BJ (cell line): Measurements from ENCODE around the gene F12. TPM values are rescaled to one million over a fixed set of nuclear protein-coding genes. Genes with fewer than 3 reads are reported as not detected.

ENCODE experiments used
- CTCF ChIA-PET: fragments of 350-600 bp; formaldehyde crosslinking; extraction: SDS; loops from one replicate; lab custom pipeline; 2021; ENCODE audit warnings: antibody characterized with exemption, inconsistent platforms; lab: Yijun Ruan, JAX
- POLR2A ChIA-PET: fragments of 300-600 bp; sonication (Branson Sonifier 250); formaldehyde crosslinking; extraction: SDS; loops from one replicate; lab custom pipeline; 2021; ENCODE audit warnings: antibody characterized with exemption; lab: Charles Lee
- DNase-seq: peaks from one replicate; pipeline ENCODE4 v3.0.0-alpha.2; 2011; ENCODE audit warnings: low read depth
- H3K27me3 ChIP-seq: 2 replicates; pipeline ENCODE4 v1.6.0; 2011; ENCODE audit warnings: low read length; ENCODE audit not compliant: control insufficient read depth, insufficient read depth
- H3K36me3 ChIP-seq: 2 replicates; pipeline ENCODE4 v1.5.1; 2011; ENCODE audit warnings: low read length; ENCODE audit not compliant: control insufficient read depth, insufficient read depth
- H3K4me3 ChIP-seq: 2 replicates; pipeline ENCODE4 v1.5.1; 2011; ENCODE audit warnings: low read depth, mild to moderate bottlenecking, control low read depth, low read length
- CTCF ChIP-seq: IDR thresholded peaks from 2 replicates; pipeline ENCODE4 v1.5.1; 2011; ENCODE audit warnings: low read depth, mild to moderate bottlenecking, control low read depth, inconsistent platforms, low read length, moderate library complexity; ENCODE audit not compliant: insufficient read depth
- polyA plus RNA-seq: library from polyadenylated mRNA; depleted of rRNA; stranded (reverse); fragments of >200 nt; gene quantifications from 2 replicates; pipeline ENCODE4 v1.2.3, GENCODE V29; 2011

Gene F12
- polyA plus RNA-seq, 1 experiment = 0.69 TPM

GRCh38 chr5:177404641-177405179, 4.7 kb downstream of the F12 start:
- POLR2A ChIA-PET = interaction anchor here (0.6 to 1.1 kb wide), 2 partner anchors 50 to 193 kb away, joined by 3 to 12 read pairs; no protein-coding TSS in a partner anchor
- Histone ChIP-seq H3K4me3 (peak overlapping the region; percentile 49), H3K27me3 (peaks cover 28% of the 10 kb centered on the region), H3K36me3 (no peaks in the 10 kb centered on the region)
- no peak for DNase-seq
- no peak for TF ChIP-seq CTCF
- CTCF ChIA-PET = interaction anchor here (0.7 to 10.0 kb wide), 36 partner anchors 12 to 334 kb away, joined by 3 to 352 read pairs (median 7); partner anchors contain the start of genes DDX41, DOK3, GRK6 and LMAN2

DNA sequence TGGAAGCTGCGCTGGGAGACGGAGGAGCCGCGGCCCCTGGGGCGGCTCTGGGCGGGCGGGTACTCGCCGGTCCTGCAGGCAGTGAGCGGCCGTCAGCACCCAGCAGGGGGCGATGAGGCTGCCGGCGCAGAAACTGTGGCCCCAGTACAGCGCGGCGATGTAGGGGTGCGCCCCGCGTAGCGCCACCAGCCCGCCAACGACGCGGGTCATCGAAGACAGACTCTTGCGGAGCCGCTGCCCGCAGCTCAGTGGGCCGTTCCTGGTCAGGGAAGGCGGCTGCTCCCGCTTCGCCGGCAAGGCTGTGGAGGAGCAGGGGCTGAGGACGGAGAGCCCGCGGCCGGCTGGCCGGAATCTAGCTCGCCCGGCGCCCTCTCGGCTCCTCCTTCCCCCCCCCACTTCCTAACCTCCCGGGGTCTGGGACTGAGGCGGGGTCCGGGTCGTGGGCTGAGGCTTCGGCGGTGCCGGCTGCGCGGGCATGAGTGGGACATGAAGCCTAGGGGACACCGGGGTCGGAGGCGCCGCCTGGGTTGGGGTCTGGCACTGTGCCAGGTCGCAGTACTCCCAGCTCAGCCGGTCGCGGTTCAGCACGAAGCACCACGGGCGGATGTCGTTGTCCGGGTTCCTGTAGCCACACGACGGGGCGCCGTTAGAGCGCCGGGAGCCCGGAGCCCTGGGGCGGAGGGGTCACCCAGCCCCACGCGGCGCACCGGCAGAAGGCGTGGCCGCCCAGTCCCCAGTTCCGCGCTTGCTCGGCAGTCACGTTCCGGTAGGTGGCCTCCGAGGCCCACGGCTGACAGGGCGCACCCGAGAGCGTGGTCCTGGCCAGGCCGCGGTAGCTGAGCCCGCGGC, 5.3 kb downstream of the F12 start:
- CTCF ChIA-PET = interaction anchor here (0.7 to 10.0 kb wide), 40 partner anchors 11 to 743 kb away, joined by 3 to 352 read pairs (median 6); partner anchors contain the start of genes DDX41, DOK3, GRK6 and LMAN2
- H3K4me3 ChIP-seq = peak overlapping the region; percentile 49
- H3K36me3 ChIP-seq = no peaks in the 10 kb centered on the region
- POLR2A ChIA-PET = interaction anchor here (0.6 to 1.1 kb wide), 3 partner anchors 50 to 194 kb away, joined by 3 to 12 read pairs (median 6); partner anchors contain the start of gene PDLIM7
- DNase-seq = no peak
- peaks cover 32% of the 10 kb centered on the region for H3K27me3 ChIP-seq
- peak; percentile 78 for TF ChIP-seq CTCF

- peak overlapping the region; percentile 49 for H3K4me3 ChIP-seq
- TF ChIP-seq CTCF = no peak
- H3K36me3 ChIP-seq = no peaks in the 10 kb centered on the region
- peaks cover 33% of the 10 kb centered on the region for H3K27me3 ChIP-seq
- POLR2A ChIA-PET = interaction anchor here (0.6 to 1.1 kb wide), 2 partner anchors 51 to 94 kb away, joined by 3 to 6 read pairs; partner anchors contain the start of gene PDLIM7
- DNase-seq = no peak
- CTCF ChIA-PET = interaction anchor here (0.9 to 10.0 kb wide), 34 partner anchors 10 to 742 kb away, joined by 3 to 352 read pairs (median 6); partner anchors contain the start of genes B4GALT7, DOK3, GRK6 and LMAN2
Observed at GRCh38 chr5:177403102-177403791, 6.1 kb downstream of the F12 start.

- ChIA-PET POLR2A (interaction anchor here (0.6 kb wide), 1 partner anchor 11 kb away, joined by 3 read pairs; no protein-coding TSS in a partner anchor), CTCF (interaction anchor here (0.5 to 10.0 kb wide), 21 partner anchors 10 to 289 kb away, joined by 3 to 352 read pairs (median 8); partner anchors contain the start of genes B4GALT7, GRK6, LMAN2 and PRR7)
- no peak for DNase-seq
- Histone ChIP-seq H3K36me3 (no peaks in the 10 kb centered on the region), H3K27me3 (peaks cover 33% of the 10 kb centered on the region), H3K4me3 (no peak overlapping the region)
- peak; percentile 59 for TF ChIP-seq CTCF
Observed at GRCh38 chr5:177402271-177403043, 6.9 kb downstream of the F12 start.
